ENCODE results near the gene ASIC3.

The ASIC3 gene

DNA sequence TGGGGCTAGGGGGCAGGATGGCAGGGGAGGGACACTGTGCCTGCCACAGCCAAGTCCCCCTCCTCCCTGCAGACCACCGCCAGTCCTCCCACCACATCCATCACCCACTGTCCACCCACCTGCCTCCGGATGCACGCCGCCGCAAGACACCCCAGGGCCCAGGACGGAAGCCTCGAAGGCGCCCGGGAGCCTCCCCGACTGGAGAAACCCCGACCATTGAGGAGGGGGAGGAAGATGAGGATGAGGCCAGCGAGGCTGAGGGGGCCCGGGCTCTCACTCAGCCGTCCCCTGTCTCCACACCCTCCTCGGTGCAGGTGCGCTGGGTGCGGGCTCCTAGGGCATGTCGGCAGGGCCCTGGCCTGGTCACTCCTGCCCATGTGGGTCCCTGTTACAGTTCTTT, 16.1 kb downstream of the ASIC3 start:
- H3K27ac ChIP-seq: no peak overlapping the region
- TF ChIP-seq CTCF (conservative IDR thresholded peaks at IDR 0.05): no peak
- no peak for TF ChIP-seq ZFX (IDR thresholded peaks at IDR 0.05)

DNA sequence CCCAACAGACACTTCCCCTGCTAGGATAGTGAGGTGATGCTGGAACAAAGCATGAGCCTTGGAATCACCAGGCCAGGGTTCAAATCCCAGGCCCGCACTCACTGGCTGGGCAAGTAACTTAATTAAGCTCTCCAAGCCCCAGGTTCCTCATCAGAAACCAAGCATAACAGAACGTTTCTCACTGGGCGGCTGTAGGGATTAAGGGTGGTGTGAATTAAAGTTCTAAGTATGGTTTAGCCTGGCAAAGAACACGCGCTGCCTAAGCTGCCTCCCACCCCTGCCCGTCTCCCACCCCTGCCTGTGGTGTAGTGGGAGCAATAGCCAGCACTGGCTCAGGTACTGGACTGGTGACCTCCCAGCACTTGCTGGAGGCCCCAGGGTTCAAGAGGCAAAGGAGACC, 16.7 kb downstream of the ASIC3 start:
- H3K27ac ChIP-seq: no peak overlapping the region
- TF ChIP-seq ZFX (IDR thresholded peaks at IDR 0.05) (no peak), CTCF (conservative IDR thresholded peaks at IDR 0.05) (no peak)

GRCh38 chr7:151065516-151065915, 17.2 kb downstream of the ASIC3 start:
- TF ChIP-seq CTCF (conservative IDR thresholded peaks at IDR 0.05): no peak
- TF ChIP-seq ZFX (IDR thresholded peaks at IDR 0.05): no peak
- no peak overlapping the region for H3K27ac ChIP-seq

DNA sequence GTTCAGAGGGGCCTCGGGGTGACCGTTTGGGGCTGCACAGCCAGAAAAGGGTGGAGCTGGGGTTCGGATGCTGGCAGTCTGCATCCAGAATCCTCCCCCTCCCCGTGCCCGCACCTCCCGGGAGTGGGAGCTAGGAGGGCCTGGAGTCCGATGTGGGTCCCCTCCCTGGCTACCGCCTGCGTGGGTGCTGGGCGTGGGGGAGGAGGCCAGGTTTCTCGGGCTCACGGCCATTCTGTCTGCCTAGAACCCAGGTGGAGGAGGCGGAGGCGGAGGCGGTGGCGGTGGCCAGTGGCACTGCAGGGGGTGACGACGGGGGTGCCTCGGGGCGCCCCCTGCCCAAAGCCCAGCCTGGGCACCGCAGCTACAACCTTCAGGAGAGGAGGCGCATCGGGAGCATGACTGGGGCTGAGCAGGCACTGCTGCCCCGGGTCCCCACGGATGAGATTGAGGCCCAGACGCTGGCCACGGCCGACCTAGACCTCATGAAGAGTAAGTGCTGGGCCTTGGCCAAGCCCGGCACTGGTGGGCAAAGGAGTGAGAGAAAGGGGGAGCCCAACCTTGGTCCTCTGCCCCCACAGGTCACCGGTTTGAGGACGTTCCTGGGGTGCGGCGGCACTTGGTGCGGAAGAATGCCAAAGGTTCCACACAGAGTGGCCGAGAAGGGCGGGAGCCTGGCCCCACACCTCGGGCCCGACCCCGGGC, 18.1 kb downstream of the ASIC3 start:
- TF ChIP-seq ZFX (IDR thresholded peaks at IDR 0.05) (no peak), CTCF (conservative IDR thresholded peaks at IDR 0.05) (no peak)
- H3K27ac ChIP-seq: no peak overlapping the region

GRCh38 chr7:151068069-151068773, 19.9 kb downstream of the ASIC3 start:
- no peak overlapping the region for H3K27ac ChIP-seq
- TF ChIP-seq CTCF (conservative IDR thresholded peaks at IDR 0.05) (no peak), ZFX (IDR thresholded peaks at IDR 0.05) (no peak)

GRCh38 chr7:151069841-151070573, 21.7 kb downstream of the ASIC3 start:
- TF ChIP-seq ZFX (IDR thresholded peaks at IDR 0.05) (no peak), CTCF (conservative IDR thresholded peaks at IDR 0.05) (no peak)
- no peak overlapping the region for H3K27ac ChIP-seq

- TF ChIP-seq ZFX (IDR thresholded peaks at IDR 0.05): no peak
- TF ChIP-seq CTCF (conservative IDR thresholded peaks at IDR 0.05): no peak
- H3K27ac ChIP-seq: no peak overlapping the region
Measured at GRCh38 chr7:151070574-151070960, 22.2 kb downstream of the ASIC3 start.
